IPS DF 4.7 (cell line): Measurements from ENCODE around the gene MEOX2.

Source experiments
- DNase-seq: peaks from one replicate; pipeline ENCODE4 v3.0.0-alpha.2; 2013; ENCODE audit warnings: low spot score; ENCODE audit errors: extremely low read depth

The MEOX2 gene

GRCh38 chr7:15681631-15682030 lies 4.9 kb downstream of the MEOX2 start:
- DNase-seq: no peak

DNA sequence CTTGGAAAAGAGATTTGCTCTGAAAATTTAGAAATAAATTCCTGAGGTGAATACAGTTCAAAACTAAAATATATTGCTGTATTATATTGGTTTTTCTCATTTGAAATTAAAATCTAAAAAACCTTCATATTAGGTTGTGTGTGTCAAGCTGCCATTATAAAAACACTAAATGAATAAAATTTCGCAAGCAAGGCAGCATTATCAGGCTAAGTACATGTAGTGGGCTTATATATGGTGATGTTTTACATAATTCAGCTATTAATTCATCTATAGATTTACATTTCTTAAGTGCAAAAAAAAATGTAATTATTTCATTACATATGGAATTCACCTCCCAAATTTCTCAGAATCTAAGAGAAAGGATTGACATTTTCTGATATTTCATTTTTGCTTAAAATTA lies 5.3 kb downstream of the MEOX2 start:
- DNase-seq: no peak

DNA sequence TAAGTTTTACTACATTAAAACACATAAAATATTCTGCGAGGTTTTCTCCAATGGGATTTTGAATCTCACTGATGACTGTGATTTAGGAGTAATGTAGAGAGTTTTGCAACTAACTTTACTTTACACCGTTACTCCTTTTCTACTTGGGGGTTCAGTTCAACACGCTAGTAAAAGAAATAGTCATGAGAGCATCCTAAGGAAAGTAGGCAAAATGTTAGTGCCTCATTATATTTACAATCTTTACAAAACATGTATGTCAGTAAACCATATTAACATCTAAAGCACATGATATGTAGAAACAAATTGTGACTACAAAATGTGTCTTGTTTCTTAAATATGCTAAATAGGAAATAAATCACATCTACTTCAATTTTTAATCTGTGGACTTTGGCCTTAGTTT lies 6.0 kb downstream of the MEOX2 start:
- DNase-seq: no peak

DNA sequence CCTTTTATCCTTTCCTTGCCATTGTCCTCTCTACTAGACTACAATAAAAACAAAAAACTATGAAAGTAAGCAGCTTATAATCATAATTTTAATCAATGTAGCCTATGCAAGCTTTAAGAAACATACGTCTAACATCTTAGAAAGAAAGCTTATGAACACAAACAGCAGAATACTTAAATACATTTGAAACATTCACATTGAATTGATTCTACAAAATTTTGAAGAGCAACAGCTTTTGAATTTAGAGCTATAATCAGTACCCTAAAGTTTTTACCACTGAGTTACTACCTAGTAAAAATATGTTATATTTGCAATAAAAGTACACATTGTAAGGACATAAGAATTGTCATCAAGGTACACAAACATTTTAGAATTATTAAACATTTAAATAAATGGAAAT lies 7.2 kb downstream of the MEOX2 start:
- DNase-seq: no peak

DNA sequence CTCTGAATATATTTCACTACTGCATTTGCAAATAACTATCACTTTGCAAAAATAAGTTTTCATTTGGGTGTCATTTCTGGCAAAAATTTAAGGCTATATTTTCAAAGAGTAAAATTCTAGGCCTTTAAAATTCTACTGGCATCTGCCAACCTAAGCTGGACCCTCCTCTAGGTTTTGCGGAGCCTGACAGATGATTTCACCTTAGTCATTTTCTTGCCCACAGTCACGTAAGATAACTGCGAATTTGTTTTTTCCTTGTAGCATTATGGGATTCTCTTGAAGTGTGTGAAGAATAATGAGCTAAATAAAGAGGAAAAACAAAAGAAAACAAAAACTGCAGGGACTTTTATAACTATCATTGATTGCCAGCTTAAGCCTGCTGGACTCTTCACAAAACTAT lies 7.8 kb downstream of the MEOX2 start:
- no peak for DNase-seq

GRCh38 chr7:15675379-15675778 lies 11.1 kb downstream of the MEOX2 start:
- DNase-seq: no peak

DNA sequence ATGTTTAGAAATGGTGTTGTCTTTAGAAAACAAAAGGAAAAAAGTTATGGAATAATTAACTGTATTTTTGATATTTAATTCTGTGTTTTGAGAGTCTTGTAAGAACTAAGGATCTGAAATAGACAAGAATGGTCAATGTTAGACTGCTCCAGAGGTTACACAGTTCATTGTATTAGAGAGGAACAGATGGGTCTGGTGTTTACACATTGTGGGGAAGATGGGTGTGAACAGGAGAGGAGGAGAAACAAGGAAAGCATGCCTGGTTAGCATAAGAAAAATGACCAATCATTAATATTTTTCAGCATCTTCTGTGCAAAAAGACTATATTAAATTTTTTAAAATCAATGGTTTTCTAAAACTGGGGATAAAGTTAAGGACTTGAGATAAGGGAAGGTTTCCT lies 11.9 kb downstream of the MEOX2 start:
- no peak for DNase-seq

DNA sequence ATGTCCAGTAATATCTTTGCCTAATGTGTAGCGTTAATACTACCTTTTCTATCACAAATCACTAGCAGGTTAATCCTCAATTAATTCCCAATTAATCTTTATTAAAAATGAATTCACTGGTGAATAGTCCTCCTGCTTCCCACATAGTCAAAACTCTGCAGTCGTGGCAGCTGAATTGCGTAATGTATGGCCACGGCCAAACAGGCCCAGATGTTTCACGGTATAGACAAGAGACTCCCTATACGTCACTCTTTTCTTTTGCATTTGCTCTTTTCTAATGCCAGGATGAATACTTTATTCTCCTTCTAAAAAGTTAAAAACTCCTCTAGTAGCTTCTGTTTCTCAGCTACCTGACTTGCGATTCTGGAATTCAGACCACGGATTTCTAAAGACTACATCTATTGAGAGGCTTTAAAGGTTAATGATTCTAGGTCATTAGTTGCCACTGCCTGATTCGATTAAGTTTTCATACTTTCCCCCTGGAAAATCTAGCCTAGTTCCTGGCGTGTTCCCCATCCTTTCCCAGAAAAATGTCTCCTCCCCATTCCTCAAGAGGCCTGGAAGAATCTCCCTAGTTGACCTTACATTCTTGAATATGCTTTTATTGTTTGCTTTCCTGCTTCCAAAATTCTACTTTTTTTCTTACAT lies 16.9 kb downstream of the MEOX2 start:
- no peak for DNase-seq

DNA sequence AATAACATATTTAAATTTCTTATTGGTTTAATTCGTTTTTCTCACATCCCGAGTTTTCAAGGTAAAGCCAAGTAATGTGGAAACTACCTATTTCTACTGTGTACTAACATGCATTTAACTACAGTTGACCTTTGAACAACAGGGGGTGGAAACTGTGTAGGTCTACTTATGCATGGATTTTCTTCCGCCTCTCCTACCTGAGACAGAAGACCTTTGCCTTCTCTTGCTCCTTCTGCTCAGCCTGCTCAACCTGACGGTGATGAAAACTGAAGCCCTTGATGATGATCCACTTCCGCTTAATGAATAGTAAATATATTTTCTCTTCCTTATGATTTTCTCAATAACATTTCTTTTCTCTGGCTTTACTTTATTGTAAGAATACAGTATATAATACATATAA lies 18.5 kb downstream of the MEOX2 start:
- no peak for DNase-seq

GRCh38 chr7:15662451-15662850 lies 24.0 kb downstream of the MEOX2 start:
- DNase-seq: no peak

- DNase-seq: no peak
Observed at GRCh38 chr7:15658247-15658646, 28.2 kb downstream of the MEOX2 start.

DNA sequence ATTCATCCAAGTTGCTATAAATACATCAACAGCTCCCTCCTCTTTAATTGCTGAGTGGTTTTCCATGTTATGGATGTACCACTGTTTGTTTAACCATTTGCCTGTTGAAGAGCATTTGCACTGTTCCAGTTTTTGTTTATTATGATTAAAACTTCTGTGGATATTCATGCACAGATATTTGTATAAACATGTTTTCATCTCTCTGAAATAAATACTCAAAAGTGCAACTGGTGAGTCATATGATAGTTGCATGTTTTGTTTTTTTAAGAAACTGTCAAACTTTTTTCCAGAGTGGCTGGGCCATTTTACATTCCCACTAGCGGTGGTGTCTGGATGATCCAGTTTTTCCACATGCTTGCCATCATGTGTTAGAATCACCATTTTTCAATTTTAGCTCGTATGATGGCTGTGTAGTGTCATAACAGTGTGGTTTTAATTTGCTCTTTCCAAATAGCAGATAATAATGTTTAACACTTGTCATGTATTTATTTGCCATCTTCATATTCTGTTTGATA lies 33.6 kb downstream of the MEOX2 start:
- DNase-seq: no peak

GRCh38 chr7:15651693-15652092 lies 34.8 kb downstream of the MEOX2 start:
- DNase-seq: no peak

DNA sequence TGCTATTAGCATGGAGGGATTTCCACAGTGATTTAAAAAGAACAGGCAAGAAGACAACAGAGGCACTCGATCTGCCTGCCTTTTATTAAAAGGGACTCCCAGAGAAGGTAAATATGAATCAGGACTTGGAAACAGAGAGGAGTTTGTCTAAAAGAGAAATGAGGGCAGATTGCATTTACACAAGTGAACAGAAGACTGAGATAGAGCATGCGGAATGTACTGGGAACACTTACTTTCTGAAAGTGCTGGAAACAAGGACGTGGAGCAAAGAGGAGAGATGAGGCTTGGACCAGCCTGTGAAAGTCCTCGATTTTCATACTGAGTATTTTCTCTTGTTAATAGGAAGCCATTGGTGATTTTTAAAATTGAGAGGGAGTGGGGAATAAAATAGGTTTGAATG lies 35.7 kb downstream of the MEOX2 start:
- no peak for DNase-seq

DNA sequence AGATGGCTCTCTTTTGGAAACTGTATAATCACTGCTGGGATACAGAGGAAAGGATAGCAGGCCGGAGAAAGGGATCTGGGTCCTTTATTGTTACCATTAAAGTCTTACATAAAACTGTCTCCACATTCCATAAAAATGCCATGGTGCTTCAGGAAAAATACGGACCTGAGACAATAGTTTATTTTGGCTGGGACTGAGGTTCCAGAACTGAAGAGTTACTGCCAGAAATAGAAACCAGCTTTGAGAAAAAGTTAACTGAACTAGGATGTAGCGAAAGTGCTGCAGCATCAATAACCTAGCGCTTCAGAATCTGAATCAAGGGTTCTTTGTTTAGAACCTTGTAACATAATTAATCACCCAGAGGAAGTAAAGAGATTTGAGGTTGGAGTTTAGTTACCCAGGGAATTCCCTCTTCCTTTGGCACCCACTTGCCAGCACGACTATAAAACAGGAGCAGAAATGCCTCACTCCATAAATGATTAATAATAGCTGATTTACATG lies 38.0 kb downstream of the MEOX2 start:
- DNase-seq: no peak

DNA sequence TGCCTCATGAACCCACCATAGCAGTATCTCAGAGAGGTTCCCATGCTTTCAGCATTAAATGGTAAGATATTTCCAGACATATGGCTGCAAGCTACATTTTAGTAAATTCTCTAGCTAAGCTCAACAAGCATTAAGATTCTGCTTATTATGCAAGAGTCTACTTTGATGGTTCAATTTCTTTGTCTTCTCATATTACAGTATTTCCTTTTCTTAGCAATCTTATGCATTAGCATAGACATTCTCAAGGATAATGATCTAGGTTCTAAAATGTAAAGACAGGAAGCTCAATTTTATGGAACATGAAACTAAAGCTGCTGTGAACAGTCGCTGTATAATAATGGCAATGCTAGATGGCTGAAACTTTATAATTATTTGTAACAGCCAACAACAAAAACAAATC lies 39.2 kb downstream of the MEOX2 start:
- no peak for DNase-seq

GRCh38 chr7:15643000-15643705 lies 43.3 kb downstream of the MEOX2 start:
- DNase-seq: no peak

GRCh38 chr7:15628876-15629275 lies 57.6 kb downstream of the MEOX2 start:
- DNase-seq: no peak

- no peak for DNase-seq
Observed at GRCh38 chr7:15626041-15626440, 60.4 kb downstream of the MEOX2 start.

DNA sequence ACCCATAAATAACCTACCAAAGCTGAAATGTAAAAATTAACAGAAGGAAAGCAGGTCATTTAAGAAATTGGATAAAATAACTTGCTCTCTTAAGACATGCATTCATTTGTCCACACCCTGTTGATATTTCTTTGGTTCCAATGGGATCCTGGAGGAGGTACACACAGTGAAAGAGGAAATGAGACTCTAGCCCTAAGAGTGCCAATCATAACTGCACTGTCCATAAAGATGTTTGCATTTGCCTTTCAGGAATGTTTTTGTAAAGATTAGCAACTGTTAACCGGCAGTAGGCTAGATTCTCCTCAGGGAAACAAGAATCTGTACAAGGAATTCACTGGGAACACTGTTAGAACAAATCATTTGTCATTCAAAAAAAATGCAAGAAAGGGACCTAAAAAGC lies 61.0 kb downstream of the MEOX2 start:
- no peak for DNase-seq

DNA sequence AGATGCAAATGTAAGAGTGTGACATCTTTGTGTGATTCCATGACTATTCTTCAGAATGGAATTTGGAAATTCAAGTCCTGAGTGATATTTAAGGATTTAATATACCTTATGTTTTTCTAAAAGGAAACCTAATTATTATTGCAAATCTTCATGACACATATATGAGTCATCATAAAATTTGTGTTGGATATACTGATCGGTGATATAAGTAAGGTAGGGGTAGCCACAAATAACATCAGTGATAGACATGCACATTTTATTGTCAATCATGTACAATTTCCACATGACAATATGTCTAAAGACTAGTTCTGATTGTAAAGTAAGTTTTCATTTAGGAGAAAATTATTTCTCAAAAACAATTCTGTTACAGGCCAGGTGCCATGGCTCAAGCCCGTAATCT lies 65.0 kb downstream of the MEOX2 start:
- no peak for DNase-seq

DNA sequence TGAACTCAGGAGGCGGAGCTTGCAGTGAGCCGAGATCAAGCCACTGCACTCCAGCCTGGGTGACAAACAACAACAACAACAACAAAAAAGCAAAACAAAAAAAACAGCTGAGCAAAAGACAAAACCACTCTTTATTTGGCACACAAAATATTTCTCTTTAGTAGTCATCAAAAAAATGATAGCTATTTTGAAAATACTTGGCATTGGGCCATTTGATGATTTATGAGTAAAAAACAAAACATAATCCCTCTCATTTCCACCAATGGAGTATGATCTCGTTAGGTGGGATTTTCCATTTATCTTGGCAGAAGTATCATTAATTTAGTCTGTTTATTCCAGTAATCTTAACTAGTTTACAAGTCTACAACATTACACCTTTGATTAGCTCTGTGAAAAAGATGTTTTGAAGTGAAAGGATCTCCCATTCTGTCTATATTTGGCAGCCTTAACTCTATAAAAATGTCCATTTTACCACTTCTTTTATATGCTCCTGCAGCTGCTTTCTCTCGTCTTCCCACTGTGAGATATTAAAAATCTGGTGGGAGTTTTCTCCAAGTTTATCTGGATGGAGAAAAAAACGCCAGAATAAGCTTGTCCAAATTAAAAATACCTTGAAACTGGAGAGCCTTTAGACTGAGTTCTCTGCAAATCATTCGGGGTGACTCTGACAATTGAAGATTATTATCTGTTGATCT lies 65.8 kb downstream of the MEOX2 start:
- no peak for DNase-seq
